GM10266 (cell line): ENCODE results near the gene NDUFA3.

ENCODE experiments used
- DNase-seq: peaks from one replicate; pipeline ENCODE4 v3.0.0; 2012; ENCODE audit errors: extremely low spot score
- TF ChIP-seq, protein P1 (sequence below): IDR thresholded peaks from 2 replicates; pipeline ENCODE4 v1.5.1; 2012; ENCODE audit warnings: mild to moderate bottlenecking, low read depth; ENCODE audit not compliant: control insufficient read depth, insufficient read depth; ENCODE audit errors: missing control alignments

The NDUFA3 gene

DNA sequence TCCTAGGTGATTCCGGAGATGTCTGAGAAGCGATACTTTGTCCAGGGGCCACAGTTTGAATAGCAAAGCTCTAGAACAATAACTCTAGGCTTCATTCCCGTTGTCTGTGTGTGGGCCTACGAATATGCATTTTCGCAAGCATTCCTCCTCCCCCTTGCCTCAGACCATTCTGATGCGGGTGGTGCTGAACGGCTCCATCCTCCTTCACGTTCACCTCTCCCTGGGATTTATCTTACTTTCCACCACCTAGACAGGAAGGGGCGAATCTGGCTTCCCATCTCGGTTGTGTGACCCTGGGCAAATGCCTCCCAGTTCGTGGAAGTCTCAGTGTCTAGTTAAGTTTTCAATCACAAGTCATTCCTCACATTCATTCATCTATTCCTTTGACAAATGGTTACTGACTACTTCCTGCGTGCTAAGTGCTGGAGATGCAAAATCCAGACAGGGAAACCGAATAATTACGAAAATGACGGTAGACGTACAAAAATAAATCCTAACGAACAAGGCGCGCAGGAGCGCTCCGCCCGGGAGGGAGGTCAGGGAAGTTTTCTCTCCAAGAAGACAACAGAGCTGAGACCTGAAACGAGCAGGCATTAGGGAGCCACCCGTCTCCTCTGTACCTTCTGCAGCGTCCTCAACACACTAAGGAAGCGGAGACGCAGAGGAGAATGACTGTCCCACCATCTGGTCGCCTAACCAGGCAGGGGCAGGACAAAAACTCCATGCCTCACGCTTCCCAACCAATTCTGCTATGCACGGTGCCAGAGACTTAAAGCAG lies 33.6 kb downstream of the NDUFA3 start:
- TF ChIP-seq, protein P1, sequence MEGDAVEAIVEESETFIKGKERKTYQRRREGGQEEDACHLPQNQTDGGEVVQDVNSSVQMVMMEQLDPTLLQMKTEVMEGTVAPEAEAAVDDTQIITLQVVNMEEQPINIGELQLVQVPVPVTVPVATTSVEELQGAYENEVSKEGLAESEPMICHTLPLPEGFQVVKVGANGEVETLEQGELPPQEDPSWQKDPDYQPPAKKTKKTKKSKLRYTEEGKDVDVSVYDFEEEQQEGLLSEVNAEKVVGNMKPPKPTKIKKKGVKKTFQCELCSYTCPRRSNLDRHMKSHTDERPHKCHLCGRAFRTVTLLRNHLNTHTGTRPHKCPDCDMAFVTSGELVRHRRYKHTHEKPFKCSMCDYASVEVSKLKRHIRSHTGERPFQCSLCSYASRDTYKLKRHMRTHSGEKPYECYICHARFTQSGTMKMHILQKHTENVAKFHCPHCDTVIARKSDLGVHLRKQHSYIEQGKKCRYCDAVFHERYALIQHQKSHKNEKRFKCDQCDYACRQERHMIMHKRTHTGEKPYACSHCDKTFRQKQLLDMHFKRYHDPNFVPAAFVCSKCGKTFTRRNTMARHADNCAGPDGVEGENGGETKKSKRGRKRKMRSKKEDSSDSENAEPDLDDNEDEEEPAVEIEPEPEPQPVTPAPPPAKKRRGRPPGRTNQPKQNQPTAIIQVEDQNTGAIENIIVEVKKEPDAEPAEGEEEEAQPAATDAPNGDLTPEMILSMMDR, result no peak
- DNase-seq, result no peak

DNA sequence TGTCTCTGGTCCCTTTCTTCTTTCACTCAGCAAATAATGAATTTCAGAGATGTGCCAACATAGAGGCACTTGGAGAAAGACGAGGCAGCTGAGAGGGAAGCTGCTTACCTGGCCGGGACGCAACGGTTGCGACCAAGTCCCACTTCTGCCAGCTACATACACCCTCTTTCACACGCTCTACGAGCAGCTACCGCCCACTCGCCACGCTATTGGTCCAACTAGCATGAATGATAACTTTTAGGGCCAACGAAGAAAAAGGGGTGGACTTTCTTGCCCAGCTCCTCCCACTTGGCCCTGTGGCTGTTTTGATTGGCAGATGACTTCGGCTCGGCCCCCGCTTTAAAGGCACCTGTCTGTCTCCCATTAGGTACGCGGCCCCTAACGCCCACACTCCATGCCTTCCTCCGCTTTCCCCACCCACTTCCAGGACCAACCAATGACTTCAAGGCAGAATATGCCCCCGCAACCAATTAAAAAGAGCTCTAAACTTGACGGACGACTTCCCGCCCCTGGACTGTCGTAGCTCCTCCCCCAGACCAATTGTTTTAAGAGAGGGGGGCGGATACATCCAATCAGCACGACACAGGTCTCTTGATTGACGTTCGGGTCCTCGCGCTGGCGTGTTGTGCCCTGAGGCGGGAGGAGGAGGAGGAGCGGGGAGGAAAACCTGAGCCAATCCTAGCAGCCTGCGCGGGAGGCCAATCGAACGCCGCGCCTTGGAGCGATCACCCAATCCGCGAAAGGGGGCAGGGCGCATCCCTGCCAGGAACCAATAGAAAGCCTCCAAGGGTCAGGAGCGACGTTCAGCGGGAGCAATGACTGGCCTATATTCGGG lies 34.4 kb downstream of the NDUFA3 start:
- TF ChIP-seq, protein P1, result no peak
- peak; percentile 99 for DNase-seq

DNA sequence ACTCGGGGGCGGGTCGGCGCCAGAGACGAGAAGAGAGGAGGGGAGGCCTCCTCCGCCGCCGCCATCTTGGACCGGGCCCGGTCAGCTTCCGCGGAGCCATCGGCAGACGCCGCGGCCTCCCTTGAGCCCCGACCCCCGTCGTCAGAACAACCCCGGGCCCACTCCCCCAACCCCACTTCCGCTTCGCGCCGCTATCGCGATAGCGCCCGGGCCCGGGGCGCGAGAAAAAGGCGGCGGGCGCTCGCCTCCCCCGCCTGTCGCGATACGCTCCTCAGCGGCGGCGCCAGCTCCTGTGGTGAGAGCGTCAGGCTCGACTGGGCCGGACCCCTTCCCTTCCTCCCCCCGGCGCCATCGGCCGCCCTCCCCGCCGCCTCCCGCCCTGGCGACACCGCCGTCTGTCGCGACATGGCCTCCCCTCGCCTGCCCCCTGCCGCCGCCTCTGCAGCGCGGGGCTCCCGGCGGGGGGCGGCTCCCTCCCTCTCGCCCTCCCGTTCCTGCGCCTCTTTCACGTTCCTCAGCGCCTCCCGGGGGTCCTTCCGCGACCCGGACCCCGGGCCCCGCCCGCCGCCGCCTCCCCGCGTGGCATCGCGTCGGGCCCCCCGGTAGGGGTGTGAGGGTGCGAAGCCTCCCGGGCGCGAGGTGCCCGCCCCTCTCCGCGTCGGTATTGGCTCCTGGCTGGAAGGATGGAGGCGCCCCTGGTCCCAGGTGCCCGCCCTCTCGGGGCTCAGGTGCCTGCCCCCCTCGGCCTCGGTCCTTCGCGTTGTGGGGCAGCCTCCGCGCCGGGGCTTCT lies 35.2 kb downstream of the NDUFA3 start, which contains the start of gene CNOT3:
Gene CNOT3 (plus strand): TSS at position 64 of the 790 bp plus-strand sequence. CDS start 5,217 bp downstream, outside the sequence.
- TF ChIP-seq, protein P1, result no peak

DNA sequence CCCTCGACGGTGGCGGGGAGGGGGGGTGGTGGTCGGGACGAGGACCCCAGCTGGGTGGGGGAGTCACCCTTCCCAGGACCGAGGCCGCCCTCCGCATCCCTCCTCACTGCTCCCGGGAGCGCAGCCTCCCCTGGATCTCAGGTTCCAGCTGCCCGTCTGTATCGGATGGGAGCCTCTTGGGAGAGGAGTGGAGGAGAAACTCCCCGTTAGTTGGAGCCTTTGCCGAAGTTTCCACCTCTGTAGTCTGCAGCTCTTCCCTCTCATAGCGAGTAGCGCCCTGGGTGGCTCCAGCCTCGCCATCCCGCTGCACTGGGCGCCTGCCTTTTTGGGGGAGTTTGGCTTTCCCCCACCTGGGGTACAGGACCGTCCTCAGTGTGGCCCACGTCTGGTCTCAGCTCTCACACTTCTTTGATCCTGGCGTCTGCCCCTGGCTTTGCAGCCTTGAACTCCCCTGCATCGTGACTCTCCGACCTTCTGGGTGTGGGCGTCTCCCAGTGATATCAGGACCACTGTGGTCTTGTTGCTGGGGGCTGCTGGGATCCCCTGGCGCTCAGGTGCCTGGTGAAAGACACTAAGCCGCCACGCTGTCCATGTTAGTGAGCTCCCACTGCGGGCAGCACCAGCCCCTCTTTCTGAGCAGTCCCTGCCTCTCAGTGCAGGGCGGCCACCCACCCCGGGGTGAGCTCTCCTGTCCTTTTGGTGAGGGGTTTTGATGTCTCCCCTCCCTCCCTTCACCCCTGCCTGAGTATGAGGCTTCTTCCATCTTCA lies 36.0 kb downstream of the NDUFA3 start:
- TF ChIP-seq, protein P1, result no peak
- DNase-seq, result no peak

More for the DNA sequence above, 35.2 kb downstream of the NDUFA3 start, which contains the start of gene CNOT3:
- peak; percentile 48 for DNase-seq

DNA sequence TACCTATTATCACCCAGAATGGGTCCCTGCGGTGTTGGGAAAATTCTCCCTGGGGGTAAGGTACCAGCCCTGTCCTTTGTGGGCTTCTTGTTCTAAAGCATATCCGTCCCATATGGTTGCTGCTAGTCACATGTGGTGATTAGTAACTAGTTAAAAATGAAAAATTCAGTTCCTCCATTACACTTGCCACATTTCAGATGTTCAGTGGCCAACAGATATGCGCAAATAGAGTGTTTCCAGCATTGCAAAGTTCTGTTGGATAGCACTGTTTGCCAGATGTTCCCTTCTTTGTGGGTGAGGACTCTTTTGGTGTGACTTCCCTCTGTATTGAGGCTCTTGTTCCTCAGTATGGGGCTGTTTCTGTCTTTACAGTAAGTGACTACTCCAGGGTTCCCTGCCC lies 38.7 kb downstream of the NDUFA3 start:
- DNase-seq, result no peak
- TF ChIP-seq, protein P1, result no peak

DNA sequence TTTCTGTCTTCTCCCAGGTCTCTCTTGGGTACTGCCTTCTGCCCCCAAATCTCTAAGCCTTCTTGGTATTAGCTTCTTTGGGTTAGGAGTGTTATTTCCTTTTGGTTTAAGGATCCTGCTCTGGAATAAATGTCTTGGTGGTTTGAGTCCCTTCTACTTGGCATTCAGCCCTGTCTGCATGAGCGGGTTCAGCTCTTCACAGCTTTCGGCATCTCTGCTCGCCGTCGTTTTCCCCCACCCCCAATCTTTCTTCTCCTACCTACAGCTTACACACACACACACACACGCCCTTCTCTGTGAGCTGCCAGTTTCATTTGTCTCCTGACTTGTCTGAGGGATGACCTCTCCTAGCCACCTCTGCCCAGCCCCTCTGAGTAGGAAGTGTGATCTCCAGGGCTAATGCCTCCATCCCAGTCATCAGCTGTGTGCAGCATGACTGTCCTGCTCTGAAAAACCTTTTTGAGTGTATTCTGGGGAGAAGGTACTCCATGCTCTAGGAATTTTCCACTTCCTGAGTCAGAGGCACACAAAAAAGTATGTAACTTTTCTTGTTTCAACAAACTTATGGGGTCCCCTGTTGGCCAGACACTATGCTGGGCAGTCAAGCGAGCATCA lies 39.6 kb downstream of the NDUFA3 start:
- TF ChIP-seq, protein P1, result no peak

More for the DNA sequence above, 39.6 kb downstream of the NDUFA3 start:
- DNase-seq, result no peak
